Mucosa of gallbladder (tissue), 1 donor: ENCODE data around the gene FMN2. TPM values are rescaled to one million over a fixed set of nuclear protein-coding genes. Genes with fewer than 3 reads are reported as not detected.

ENCODE experiments used
- DNase-seq: peaks from one replicate; pipeline ENCODE4 v3.0.0-alpha.2; 2020; ENCODE audit warnings: low spot score
- total RNA-seq: library from RNA; stranded (reverse); gene quantifications from one replicate; pipeline ENCODE4 v1.2.1, GENCODE V29; 2021
- donor health status: DM: no; HTN: no; CAD: no.

FMN2 gene
- total RNA-seq, 1 donor from 2014 or later, result 3.5 TPM

DNA sequence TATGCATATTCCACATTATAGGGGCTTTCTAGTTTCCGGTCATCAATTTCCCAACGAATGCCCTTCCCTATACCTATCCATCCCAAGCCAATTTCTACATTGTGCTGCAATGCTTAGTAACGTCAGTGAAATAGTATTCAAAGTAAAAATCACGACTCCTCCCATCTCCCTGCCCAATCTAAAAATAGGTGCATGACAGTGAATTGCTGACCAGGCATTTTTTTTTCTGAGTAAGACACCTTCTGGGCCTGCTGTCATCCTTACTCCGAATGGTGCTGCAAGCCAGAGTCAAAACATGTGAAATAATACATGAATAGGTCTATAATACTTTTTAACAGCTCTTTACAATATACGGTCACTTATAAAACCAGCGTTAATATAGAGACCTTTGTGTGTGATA lies 400.1 kb downstream of the FMN2 start:
- DNase-seq, result no peak

DNA sequence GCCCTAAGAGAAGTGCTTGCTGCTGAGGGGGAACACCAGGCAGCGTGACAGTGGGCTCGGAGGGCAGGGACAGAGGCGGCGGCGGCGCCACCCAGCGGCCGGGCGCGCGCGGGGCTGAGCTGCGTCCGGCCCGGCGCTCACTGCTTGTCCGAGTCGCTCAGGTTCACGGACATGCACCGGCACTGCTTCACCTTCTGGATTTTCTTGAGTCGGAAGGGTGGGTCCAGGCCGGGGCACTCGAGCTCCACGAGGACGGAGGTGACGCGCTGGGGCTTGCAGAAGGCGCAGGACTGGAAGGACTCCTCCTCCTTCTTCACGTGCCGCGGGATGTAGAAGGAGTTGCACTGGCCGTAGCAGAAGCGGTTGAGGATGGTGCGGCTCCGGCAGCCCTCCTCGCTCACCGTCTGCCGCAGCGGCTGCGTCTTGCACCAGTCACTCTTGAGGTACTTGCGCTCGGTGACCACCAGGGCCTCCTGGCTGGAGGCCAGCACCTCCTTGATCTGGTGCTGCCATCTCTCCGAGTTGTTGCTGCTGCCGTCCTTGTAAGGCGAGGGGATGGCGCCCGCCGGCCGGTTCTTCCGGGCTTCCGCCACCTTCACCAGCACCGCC lies 401.3 kb downstream of the FMN2 start:
- DNase-seq, result no peak

DNA sequence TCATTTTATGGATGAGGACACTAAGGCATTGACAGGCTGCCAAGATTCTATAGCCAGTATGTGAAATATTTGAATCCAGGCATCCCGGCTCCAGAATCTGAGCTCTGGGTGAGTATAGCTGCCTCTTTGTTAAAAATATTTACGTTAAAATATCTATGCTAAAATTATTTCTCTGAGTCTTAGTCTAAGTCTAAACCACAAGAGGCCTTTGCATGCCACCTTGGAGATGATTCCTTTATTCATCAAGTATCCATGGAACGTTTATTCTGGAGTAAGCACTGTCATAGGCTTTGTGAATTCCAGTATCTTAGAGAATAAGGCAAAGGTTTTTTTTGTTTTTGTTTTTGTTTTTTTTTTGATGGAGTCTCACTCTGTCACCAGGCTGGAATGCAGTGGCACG lies 403.9 kb downstream of the FMN2 start:
- no peak for DNase-seq

DNA sequence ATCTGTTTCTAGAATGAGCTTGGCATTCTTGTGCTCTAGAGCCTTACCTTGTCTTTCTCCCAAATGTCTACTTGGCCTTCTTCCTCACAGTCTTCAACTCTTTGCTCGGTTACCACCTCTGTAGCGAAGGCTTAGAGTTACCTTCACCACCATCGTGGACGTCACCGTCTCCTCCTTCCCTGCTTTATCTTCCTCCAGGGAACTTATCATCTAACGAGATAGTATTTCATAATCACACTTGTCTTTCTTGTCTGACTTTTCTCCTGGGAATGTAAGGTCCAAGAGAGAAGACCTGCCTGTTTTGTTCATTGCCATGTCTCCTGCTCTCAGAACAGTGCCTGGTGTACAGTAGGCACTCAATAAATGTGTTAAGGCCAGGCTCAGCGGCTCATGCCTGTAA lies 404.7 kb downstream of the FMN2 start:
- no peak for DNase-seq

DNA sequence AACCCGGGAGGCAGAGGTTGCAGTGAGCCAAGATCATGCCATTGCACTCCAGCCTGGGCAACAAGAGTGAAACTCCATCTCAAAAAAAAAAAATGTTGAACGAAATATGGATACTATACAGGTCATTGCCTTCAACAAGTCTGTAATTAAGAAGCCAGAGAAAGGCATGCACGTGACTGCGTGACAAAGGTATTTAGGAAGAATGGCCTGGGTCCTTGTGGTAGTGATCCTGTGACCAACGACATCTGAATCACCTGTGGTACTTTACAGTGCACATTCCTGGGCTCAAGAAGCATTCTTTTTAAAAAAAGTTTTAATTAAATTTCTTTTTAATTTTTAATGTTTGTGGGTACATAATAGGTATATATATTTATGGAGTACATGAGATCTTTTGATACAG lies 405.3 kb downstream of the FMN2 start:
- no peak for DNase-seq

DNA sequence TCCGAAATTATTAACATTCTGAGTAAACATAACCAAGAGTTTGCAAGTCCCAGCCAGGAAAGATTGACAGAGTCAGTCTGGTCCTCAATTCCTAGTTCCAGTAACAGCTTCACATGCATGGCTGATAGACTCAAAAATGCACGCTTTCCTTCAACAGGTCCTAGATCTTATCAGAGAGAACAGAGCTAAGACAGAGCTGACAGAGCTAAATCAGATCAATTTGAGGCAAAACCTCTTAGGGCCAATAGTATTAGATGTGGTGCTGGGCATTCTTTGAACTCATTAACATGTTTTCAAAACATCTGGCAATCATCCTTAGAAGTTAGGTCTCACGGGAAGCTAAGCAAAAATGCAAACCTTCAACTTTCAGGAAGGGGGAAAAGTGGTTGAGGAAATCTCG lies 406.2 kb downstream of the FMN2 start:
- DNase-seq, result no peak

DNA sequence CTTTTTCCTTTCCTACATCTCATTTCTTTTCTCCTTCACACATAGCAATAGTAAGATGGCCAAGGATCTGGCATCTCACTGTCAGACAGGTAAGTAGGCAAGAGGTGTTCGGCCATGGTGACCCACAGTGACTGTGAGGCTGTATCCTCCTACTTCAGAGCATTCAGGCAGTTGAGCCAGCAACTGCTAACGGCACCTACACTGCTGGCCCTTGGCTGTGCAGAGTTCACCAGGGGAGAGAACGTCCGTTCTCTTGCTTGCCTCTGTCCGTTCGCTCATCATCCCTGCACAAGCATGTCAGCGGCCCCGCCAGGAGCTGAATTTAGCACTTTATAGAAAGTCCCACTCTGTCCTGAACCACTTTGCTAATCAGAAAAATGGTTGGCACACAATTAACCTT lies 406.7 kb downstream of the FMN2 start:
- no peak for DNase-seq

DNA sequence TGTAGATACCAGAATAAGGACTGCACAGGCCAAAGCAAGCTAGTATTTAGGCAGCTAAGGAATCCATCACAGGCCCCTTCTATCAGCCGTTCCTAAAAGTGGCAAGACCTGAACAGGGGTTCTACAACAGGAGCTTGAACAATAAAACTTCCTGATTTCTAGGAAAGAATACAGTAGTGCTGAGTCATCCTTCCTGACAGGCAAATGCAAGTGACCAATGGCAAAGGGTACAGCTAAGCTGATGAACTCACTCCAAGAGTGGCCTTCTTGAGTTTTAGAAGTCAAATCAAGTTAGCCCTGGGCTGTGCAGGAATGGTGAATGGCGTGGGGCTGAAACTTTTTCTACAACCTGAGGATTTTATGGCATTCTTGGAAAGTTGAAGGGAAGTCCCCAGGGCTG lies 407.3 kb downstream of the FMN2 start:
- no peak for DNase-seq

DNA sequence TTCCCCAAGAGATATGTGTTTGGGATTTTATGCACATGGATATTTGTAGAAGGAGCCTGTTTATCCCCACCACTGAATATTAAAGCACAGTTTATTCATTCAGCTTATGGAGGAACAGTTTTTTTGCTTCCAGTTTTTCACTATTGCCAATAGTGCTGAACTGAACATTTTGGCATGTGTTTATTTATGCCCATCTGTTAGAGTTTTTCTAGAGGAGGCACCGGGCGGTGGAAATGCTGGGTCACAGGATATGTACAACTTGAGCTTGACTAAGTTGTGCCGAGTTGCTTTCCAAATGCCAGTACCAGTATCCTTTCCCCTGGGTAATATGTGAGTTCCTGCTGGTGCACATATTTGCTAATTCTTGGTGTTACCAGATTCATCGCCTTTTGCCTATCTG lies 409.0 kb downstream of the FMN2 start:
- no peak for DNase-seq

DNA sequence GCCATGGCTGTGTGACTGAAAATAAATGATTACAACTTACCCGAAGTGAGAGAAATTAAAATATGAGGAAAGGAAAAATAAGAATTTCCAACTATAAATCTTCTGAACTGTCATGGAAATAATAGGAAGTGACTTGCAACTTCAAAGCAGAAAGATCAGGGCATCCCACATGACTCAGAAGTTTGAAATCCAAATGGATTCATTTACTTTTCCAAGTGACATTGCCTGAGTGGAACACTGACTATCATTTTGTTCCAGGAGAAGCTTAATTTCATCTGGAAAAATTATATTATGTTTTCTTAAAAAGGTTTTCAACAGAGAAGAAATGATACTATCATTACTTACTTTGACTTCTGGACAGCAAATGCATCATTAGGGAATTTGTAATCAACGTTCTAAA lies 409.4 kb downstream of the FMN2 start:
- no peak for DNase-seq

DNA sequence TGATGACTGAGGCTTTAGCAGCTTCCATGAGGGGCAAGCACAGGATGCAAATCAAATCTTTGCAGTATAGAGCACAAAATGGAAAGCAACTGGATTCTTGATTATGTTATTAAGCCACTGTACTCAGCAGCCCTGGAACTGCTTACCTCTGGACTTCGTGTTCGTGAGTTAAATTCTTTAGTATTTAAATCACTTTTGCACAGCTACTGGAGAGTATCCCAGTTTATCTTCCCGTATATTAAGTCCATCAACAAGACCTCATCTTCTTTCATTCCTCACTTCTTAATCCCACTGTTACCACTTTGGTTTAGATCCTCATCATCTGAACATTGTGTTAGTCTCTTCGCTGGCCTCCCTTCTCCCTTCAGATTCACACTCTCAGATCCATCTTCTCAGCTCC lies 411.4 kb downstream of the FMN2 start:
- no peak for DNase-seq

DNA sequence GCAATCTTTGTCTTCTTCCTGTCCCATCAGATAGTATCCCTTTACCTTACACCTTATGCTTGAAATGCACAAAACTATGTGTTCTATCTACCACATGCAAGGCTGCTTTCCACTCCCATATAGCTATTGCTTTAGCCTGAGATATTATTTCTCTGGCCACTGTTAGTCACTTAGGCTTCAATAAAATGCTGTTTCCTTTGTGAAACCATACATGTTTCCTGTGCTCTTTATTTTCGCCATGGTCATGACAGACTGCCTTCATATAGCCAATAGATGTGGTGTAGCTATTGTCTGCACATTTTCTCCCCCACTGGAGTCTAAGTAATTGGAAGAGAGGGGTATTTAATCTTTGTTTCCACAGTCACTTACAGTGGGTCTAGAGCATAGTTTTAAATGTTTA lies 411.9 kb downstream of the FMN2 start:
- DNase-seq, result no peak

DNA sequence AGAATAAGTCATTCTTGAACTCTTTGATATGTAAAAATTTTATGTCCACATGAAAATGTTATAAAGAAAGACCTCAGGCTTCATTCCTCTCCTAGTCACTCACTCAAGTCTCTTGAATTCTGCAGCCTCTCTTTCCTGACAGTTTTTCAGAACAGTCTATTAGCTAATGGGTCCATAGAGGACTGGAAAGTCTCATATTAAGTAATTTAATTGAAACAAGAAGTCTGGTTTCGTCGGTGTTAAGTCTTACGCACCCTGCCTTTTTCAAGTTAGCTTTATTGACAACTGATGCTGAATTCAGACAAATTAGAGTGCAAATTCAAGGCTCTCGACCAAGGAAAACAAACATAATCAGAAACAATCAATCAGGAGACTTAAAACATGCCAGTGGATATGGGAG lies 414.5 kb downstream of the FMN2 start:
- DNase-seq, result no peak

DNA sequence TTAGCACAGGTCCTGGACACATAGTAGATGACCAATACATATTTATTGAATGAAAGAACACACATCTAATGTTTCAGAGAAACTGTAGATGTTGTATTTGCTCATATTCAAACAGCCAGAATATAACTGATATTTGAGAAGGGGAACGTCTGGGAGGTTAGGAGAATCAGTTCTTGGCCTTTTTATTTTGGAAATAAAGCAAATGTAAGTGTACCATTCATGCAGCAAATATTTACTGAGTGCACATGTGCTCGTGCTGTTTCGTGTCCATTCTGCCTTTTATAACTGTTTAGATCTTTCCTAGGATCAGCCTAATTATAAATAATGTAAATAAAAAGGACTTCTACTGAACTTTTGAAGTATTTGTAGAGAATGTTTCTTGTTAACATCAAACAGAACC lies 416.5 kb downstream of the FMN2 start:
- no peak for DNase-seq

DNA sequence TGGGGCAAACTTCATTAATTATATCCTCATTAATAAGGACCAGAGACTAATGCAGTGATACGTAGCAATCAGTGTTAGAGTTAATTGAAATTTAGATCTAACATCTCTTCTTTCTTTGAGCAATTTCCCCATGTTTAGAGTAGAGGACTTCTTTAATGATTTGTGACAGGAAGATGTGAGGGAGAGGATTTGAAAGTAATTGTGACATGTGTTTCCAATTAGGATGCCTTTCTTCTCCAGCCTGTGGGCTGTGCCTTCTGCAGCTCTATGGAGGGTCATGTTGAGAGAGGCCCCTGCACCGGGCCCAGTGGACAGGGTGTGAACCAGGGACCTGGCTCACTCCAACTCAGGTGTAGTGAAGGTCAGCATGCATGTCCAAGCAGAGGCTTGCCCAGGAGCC lies 417.3 kb downstream of the FMN2 start:
- DNase-seq, result no peak

DNA sequence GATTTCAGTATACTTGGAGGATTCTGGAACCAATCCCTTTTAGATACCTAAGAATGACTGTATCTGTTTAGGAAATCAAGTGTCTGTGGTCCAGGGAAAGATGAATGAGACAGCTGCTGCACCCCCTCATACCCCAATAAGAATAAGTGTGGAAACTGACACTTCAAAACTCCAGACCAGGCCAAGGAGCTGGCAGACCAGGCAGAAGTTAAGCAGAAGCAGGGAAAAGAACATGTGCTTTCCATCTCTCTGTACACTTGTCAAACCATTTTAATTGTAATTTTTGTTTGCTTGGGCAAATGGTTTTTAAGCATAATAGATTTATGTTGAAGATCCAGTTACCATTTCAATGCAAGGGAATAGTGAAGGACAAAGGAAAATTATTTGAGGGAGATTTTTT lies 420.1 kb downstream of the FMN2 start:
- DNase-seq, result no peak

DNA sequence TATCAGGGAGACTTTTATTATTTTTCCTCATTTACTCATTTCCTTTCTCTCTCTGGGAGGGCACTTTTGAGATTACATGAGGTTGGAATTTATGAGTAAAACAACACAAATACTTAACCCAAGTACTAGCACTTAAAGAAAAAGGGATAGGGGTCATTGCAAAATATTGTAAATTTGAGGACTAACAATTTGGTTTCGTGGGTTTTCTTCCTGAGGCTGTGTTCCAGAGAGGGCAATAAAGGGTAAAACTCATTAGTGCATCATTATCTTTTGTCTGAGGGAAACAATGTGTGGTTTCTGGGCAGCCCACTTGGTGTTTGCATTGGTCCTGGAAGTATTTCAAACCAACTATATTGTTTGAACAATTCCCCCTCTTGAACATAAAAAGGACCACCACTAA lies 423.8 kb downstream of the FMN2 start:
- no peak for DNase-seq

DNA sequence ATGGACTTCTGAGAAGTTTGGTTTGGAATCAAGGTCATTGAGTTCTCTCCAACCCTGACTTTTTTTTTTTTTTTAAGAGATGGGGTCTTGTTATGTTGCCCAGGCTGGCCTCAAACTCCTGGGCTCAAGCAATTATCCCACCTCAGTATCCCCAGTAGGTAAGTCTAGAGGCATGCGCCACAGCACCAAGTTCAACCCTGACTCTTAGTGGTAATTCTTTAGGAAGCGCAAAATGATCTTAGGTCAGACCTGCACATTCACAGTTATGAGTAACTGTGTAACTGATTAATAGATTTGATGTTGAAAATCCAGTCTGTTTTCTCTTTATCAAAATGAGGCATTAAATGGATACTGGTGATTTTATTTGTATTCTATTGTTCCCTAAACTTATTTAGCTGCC lies 424.4 kb downstream of the FMN2 start:
- no peak for DNase-seq

DNA sequence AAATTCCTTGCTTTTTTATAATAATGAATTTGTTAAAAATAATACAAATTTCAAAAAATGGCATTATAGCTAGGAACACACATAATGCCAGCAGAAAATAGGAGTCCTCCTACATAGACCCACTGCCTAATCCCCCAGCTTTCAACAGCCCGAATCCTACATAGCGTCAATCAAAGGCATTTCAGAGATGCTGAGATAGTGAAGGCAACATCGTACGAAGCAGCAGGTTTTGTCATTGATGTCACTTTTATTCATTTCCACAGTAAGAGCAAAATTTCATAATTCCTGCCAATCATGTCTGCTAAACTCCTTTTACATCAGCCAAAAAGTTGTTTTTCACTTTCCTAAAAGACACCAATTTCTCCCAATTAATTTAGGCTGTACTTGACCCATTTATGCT lies 426.2 kb downstream of the FMN2 start:
- DNase-seq, result no peak

DNA sequence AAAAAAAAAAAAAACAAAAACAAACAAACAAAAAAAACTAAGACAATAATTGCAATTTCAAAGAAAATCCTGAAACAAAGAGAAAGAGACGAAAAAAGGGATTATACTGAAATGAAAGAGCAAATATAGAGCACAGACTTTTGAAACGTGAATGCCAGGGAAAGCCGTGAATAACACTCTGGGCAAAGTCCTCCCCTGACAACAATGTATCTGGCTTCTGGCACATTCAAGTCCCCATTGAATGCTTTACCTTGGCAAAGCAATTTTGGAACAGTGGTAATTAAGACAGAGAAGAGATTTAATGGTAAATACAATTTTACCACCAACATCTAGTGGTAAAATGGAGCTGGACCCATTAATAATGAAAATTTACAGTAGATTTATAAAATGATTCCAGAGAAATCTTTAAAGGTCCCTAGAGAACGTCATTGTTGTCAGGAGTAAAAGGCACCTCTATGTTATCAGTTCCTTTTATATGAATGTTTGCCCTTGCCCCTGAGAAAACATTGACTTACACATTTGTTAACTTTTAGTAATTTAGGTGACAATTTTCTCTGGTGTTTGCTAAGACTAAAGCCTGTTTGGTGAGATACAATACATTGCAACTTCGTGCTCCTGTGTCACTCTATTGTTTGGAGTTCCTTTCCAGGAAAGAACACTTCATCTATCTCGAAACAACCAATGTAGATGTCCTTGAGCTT lies 430.6 kb downstream of the FMN2 start:
- no peak for DNase-seq

DNA sequence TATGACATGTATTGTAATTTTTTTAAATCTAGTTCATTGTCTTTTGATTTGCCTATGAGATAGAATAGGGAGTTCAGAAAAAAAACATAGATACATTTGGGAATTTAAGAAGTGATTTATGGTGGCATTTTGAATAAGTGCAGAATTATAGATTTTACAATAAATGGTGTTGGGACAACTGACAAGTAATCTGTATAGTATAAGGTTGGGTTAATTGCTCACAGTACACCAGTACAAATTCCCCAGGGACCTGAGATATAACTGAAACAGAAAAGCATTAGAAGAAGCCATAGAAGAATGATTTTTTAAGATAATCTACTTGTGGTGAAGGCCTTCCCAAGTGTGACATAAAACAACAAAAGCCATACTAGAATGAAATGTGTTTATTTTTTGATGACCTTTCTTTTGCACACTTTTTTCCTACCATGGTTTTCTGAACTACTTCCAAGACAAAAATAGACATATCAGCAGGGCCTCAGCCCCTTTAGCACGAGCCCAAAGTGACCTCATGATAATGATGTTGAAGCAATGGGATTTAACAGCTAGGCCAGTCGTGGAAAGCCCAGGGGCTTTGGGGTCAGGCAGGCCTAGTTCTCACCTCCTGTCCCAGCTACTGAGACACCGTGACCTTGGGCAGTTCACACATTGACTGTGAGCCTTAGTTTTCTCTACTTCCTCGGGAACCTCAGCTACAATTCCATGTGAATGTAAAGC lies 432.8 kb downstream of the FMN2 start:
- DNase-seq, result no peak
